Forelimb muscle (tissue), 1 donor: ENCODE results near the gene GALNT6. TPM values are rescaled to one million over a fixed set of nuclear protein-coding genes. Genes with fewer than 3 reads are reported as not detected.

Experiments
- DNase-seq: peaks from one replicate; pipeline ENCODE4 v3.0.0-alpha.2; 2013; ENCODE audit warnings: low read depth
- polyA plus RNA-seq: library from polyadenylated mRNA; unstranded; fragments of 120-200 nt; gene quantifications from one replicate; pipeline ENCODE4 v1.2.1, GENCODE V29; 2013; ENCODE audit not compliant: insufficient read length

The GALNT6 gene
- polyA plus RNA-seq, 1 donor, result 0.23 TPM

GRCh38 chr12:51381226-51382079, 9.8 kb downstream of the GALNT6 start:
- no peak for DNase-seq

- no peak for DNase-seq
Measured at GRCh38 chr12:51379571-51379970, 11.6 kb downstream of the GALNT6 start.

GRCh38 chr12:51378749-51379148, 12.5 kb downstream of the GALNT6 start:
- DNase-seq, result no peak

- no peak for DNase-seq
Measured at GRCh38 chr12:51377099-51377984, 13.9 kb downstream of the GALNT6 start.

GRCh38 chr12:51374856-51375255, 16.4 kb downstream of the GALNT6 start:
- DNase-seq, result no peak

GRCh38 chr12:51374361-51374760, 16.8 kb downstream of the GALNT6 start:
- no peak for DNase-seq

- DNase-seq, result no peak
Measured at GRCh38 chr12:51373187-51373586, 18.0 kb downstream of the GALNT6 start.

- DNase-seq, result no peak
Measured at GRCh38 chr12:51372021-51372420, 19.2 kb downstream of the GALNT6 start.

- no peak for DNase-seq
Measured at GRCh38 chr12:51371295-51371953, 19.8 kb downstream of the GALNT6 start.

- DNase-seq, result no peak
Measured at GRCh38 chr12:51370667-51371066, 20.5 kb downstream of the GALNT6 start.

GRCh38 chr12:51369581-51369980, 21.6 kb downstream of the GALNT6 start:
- DNase-seq, result no peak

- no peak for DNase-seq
Measured at GRCh38 chr12:51368640-51369517, 22.3 kb downstream of the GALNT6 start.

GRCh38 chr12:51365276-51365675, 25.9 kb downstream of the GALNT6 start:
- no peak for DNase-seq

- no peak for DNase-seq
Measured at GRCh38 chr12:51364001-51364400, 27.2 kb downstream of the GALNT6 start.

GRCh38 chr12:51362747-51363342, 28.4 kb downstream of the GALNT6 start:
- no peak for DNase-seq

GRCh38 chr12:51362307-51362706, 28.9 kb downstream of the GALNT6 start:
- DNase-seq, result no peak

- no peak for DNase-seq
Measured at GRCh38 chr12:51361161-51362016, 29.8 kb downstream of the GALNT6 start.

- no peak for DNase-seq
Measured at GRCh38 chr12:51360315-51360714, 30.9 kb downstream of the GALNT6 start.

GRCh38 chr12:51359851-51360250, 31.4 kb downstream of the GALNT6 start:
- DNase-seq, result no peak

- no peak for DNase-seq
Measured at GRCh38 chr12:51358496-51358895, 32.7 kb downstream of the GALNT6 start.
